SKM-1 (cell line): ENCODE measurements around the gene CDCP2.
"Not testable (repeated sequence)": the region's sequence is repeated elsewhere in the genome, so short reads cannot be mapped to it uniquely, and the experiment has no call there.

Experiments used
- DNase-seq: peaks from one replicate; lab custom pipeline; 2025; ENCODE audit not compliant: unreplicated experiment; lab: John Stamatoyannopoulos, UW

The CDCP2 gene

DNA sequence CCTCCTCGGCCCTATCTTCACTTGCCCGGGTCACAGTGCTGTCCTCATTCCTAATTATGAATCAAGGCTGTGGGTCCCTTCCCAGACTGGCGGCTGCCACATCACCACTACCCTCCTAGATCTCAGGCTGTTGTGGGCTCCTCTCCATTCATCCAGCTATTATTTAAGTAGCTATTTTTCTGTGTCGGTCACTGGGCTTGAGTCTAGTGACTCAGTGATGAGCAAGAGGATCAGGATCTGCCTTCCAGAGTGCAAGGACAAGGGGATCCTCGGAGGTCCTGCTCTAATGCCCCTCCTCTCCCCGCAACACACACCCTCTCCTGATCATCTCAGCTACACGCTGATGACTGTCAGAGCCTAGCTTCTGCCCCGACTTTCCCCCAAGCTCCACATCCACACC is 34.1 kb downstream of the CDCP2 start:
- no peak for DNase-seq

GRCh38 chr1:54117815-54118563 is 34.8 kb downstream of the CDCP2 start:
- no peak for DNase-seq

GRCh38 chr1:54115520-54115919 is 37.3 kb downstream of the CDCP2 start:
- no peak for DNase-seq

- DNase-seq, result no peak
Observed at GRCh38 chr1:54114955-54115354, 37.8 kb downstream of the CDCP2 start.

GRCh38 chr1:54114001-54114400 is 38.8 kb downstream of the CDCP2 start:
- no peak for DNase-seq

- DNase-seq, result no peak
Observed at GRCh38 chr1:54112705-54113368, 40.0 kb downstream of the CDCP2 start.

DNA sequence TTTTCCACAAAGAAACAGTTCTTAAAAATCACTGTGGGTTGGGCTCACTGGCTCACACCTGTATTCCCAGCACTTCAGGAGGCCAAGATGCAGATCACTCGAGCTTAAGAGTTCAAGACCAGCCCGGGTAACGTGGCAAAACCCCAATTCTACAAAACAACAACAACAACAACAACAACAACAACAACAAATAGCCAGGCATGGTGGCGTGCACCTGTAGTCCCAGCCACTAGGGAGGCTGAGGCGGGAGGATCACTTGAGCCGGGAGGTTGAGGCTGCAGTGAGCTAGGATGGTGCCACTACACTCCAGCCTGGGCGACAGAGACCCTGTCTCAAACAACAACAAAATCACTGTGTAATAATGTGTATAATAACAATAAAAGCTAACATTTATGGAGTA is 40.8 kb downstream of the CDCP2 start:
- DNase-seq, result no peak

GRCh38 chr1:54111624-54112023 is 41.2 kb downstream of the CDCP2 start:
- DNase-seq, result no peak

GRCh38 chr1:54110996-54111395 is 41.8 kb downstream of the CDCP2 start:
- DNase-seq, result no peak

DNA sequence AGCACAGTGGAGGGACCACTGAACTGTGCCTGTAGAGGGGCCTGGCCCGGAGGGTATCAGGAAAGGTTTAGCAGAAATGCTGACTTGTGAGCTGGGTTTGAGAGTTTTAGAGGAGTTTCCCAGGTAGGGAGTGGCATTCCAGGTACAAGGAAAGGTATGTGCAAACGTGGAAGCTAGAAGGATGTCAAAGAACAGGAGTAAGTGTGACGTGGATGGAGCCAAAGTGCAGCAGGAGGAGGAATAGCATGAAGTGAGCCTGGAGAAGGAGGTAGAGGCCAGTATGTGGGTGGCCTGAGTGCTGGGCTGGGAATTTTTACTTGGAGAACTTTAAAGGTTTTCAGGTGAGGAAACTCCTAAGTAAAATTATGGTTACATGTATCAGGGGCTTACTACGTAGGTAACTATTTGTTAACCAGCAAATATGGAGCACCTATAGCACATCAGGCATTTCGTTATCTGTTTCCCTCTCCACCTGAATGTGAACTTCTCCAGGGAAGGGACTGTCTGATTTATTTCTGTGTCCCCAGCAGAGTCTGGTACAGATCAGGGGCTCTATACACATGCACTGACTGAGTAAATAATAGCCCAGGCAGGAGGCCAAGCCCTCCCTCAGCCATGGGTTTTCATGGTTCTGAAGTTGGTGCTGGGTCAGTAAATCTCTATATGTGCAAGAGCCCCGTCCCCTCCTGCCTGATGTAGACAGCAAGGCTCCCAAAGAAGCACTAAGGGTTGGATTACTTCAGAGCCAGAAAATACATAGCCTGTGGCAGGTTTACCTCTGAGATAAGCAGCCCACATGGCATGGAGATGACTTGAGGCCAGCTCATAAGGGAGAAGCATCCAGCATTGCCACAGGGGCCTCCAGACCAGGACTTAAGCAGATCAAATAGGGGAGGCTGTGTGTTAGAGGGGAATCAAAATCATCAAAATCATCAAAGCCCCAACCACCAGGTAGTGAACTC is 43.4 kb downstream of the CDCP2 start:
- DNase-seq, result no peak

DNA sequence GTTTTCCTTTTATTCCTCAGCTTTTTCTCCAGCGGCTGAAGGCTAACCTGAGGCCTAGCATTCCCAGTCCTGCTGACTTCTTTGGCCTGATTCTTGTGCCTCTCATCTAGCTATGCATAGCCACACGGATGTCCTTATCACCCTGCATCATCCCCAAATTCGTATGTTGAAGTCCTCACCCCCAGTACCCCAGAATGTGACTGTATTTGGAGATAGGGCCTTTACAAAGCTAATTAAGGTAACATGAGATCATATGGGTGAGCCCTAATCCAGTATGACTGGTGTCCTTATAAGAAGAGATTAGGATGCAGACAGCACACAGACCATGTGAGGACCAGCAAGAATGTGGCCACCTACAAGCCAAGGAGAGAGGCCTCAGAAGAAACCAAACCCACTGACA is 44.6 kb downstream of the CDCP2 start:
- no peak for DNase-seq

DNA sequence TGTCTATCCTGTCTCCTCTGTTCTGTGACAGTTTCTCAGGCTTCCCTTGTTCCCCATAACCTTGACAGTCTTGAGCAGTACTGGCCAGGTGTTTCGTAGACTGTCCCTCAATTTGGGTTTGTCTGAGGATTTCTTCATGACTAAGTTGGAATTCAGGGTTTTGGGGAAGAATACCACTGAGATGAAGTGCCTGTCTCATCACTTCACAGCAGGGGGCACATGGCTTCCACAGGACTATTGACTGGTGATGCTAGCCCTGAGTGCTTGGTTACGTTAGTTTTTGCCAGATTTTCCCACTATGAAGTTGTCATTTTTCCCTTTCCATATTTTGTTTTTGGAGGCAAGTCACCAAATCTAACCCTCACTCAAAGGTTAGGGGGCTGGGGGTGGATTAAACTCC is 45.7 kb downstream of the CDCP2 start:
- DNase-seq, result no peak

GRCh38 chr1:54105736-54106269 is 47.0 kb downstream of the CDCP2 start:
- no peak for DNase-seq

DNA sequence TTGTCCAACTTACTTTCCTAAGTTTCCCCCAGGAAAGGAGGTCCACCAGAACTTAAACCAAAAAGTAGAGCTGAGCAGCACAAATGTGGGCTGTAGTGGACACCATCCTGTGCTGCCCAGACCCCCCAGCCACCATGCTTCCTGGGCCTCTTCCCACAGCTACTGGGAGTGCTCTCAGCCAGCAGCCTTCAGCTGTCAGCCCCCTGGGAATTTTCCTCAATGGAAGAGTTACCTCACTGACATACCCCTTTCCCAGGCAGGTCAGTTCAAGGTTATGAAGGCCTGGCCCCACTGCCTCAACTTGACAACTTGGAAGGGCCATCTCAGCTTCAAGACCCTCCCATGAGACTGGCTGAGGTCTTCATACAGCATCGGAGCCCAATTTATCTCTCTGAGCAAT is 47.7 kb downstream of the CDCP2 start:
- DNase-seq, result no peak

GRCh38 chr1:54104613-54105012 is 48.2 kb downstream of the CDCP2 start:
- DNase-seq, result not testable (repeated sequence)

DNA sequence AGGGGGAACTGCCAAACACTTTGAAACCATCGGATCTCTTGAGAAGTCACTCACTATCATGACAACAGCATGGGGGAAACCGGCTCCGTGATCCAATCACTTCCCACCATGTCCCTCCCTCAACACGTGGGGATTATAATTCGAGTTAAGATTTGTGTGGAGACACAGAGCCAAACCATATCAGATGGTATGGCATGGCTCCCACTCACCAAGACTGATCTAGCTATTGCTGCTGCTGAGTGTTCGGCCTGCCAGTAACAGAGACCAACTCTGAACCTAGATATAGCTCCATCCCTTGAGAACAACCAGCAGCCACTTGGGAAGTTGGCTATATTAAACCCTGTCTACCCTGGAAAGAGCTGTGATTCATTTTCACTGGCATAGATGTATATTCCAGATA is 49.4 kb downstream of the CDCP2 start:
- DNase-seq, result no peak

DNA sequence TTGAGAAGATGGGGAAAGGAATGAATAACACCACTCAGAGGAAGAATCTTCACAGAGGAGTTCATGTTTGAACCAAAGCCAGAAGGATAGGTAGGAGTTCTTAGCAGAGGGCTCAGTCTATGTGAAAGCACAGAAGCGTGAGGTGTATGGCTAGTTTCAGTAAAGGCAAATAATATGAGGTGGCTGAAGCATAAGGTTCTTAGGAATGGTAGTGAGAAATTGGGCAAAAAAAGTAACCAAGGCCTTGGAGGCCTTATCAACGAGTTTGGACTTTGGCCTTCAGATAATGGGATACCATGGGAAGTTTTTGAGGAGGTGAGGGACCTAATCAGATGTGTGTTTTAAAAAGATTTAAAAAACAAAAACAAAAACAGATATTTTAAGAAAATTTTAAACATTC is 52.3 kb downstream of the CDCP2 start:
- DNase-seq, result no peak

DNA sequence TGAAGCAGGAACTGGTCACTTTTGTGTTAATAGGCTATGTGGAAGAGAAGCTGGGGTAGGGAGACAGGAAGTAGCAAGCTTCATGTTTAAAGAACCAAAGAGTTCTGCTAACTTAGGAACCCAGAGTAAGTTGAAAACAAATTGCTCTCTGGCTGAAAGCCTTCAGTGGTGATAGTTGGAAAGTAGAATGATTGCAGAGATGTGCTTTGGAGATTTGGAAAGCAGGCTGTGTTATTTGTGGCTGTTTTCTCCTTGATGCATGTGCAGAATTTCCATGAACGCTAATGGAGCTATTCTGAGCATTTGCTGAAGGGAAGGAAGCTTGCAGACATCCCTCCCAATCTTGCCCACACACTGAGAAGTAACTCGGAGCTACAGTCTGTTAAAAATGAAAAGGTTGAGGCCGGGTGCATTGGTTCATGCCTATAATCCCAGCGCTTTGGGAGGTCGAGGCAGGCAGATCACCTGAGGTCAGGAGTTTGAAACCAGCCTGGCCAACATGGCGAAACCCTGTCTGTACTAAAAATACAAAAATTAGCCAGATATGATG is 53.7 kb downstream of the CDCP2 start:
- no peak for DNase-seq

- no peak for DNase-seq
Observed at GRCh38 chr1:54096877-54097240, 55.9 kb downstream of the CDCP2 start.

- DNase-seq, result no peak
Observed at GRCh38 chr1:54096227-54096876, 56.4 kb downstream of the CDCP2 start.
